HL-60 (cell line): Measurements from ENCODE around the gene ADPRH.

Experiments used
- CTCF ChIP-seq: IDR thresholded peaks from one replicate; pipeline ENCODE4 v1.5.1; 2011; ENCODE audit warnings: low read length, control low read depth, inconsistent platforms; ENCODE audit not compliant: insufficient read depth
- SPI1 ChIP-seq: IDR thresholded peaks from 2 replicates; pipeline ENCODE4 v1.6.1; 2012; ENCODE audit warnings: low read depth, mild to moderate bottlenecking, borderline replicate concordance

GRCh38 chr3:119531151-119531550 is 48.1 kb upstream of the ADPRH start:
- TF ChIP-seq CTCF (no peak), SPI1 (no peak)
